Measurements from ENCODE around the gene CSRNP3. TPM values are rescaled to one million over a fixed set of nuclear protein-coding genes. Genes with fewer than 3 reads are reported as not detected.

Gene CSRNP3
- total RNA-seq, 1 experiment from 2014 or later: not detected

DNA sequence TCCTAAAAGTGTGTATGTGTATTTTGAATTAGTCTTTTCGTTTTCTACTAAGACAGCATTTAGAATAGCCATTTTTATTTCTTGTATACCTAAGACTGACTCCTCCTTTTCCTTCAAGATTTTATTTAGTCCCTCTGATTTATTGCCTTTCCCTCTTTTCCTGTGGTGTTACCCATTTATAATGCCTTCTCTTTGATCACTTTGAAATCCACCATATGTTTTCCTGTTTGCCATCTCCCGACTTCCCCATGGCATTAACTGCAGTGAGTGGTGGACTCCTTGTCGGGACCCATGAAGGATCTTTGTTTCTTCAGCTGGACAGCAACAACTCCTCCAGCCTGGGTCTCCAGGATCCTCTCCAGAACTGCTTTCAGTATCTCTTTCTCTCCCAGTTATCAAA, 160.7 kb downstream of the CSRNP3 start:
- H3K4me3 ChIP-seq: no peak overlapping the region
- H3K27me3 ChIP-seq: no peaks in the 10 kb centered on the region
- DNase-seq: no peak
- no peaks in the 10 kb centered on the region for H3K9me3 ChIP-seq
- H3K36me3 ChIP-seq: no peaks in the 10 kb centered on the region

DNA sequence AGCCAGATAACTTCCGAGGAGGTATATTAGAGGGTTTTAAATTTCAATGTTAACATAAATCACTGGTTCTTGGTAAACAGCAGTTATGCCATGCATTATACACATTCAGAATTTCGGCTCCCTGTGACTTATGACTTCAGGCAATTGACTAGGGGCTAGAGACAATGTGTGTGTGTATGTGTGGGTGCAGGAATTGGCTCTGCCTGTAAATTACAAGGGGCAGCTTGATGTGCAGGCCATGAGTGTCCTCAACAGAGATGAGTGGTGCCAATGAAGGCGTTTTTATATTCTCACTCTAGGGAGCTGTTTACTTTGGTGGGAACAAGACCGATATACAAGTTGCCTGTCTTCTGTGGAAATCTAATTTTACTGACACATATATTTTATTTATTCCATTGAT, 161.6 kb downstream of the CSRNP3 start:
- DNase-seq: no peak
- H3K36me3 ChIP-seq: no peaks in the 10 kb centered on the region
- no peaks in the 10 kb centered on the region for H3K27me3 ChIP-seq
- H3K9me3 ChIP-seq: no peaks in the 10 kb centered on the region
- H3K4me3 ChIP-seq: no peak overlapping the region

DNA sequence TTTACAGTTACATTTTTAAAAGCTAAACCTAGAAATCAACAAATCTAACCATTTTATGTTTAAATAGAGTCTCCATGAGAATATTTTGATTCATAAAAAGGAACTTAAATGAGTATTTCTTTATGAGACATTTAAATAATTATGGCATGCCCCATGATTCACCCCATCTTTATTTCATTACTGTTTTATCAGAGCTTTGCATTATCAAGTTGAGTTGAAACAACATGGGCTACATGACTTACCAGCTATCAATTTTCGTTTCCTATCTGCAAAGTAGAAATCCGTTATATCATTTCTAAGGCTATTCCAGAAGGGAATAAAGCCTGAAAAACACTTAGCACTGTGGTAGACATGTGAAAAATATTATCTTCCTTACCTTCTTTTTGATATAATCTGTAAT, 163.1 kb downstream of the CSRNP3 start:
- no peak for DNase-seq
- no peaks in the 10 kb centered on the region for H3K36me3 ChIP-seq
- H3K27me3 ChIP-seq: no peaks in the 10 kb centered on the region
- H3K9me3 ChIP-seq: no peaks in the 10 kb centered on the region
- no peak overlapping the region for H3K4me3 ChIP-seq

DNA sequence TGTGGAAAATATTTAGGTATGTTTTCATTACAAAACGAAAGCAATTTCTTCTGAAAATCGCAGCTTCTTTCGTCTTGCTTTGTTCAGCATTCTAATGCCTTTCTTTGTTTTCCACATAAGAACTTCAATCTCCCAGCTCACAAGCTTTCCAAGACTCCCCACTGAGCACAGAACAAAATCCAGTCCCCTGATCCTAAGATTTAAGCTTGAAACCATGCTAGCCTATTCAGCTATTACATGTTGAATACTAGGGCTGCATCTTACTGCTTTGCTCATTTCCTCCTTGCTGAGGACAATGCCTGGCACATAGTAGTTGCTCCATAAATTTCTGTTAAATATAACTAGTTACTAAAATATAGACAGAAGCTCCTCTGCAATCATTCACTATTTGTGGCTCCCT, 163.9 kb downstream of the CSRNP3 start:
- Histone ChIP-seq H3K9me3 (no peaks in the 10 kb centered on the region), H3K36me3 (no peaks in the 10 kb centered on the region), H3K27me3 (no peaks in the 10 kb centered on the region), H3K4me3 (no peak overlapping the region)
- DNase-seq: no peak

DNA sequence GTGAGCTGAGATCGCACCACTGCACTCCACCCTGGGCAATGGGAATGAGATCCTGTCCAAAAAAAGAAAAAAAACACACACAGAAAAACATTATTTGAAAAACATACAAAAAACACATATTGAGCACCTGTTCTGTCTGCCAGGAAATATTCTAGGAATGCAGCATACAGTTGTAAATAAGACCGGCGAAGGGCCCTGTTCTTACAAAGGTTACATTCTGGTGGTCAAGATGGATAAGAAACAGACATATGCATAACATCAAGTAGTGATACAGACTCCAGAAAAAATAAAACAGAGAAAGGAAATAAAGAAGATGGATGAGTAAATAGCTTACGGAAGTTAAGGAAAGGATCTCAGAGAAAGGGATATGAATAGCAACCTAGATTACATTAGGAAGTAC, 164.8 kb downstream of the CSRNP3 start:
- no peak for DNase-seq
- H3K36me3 ChIP-seq: no peaks in the 10 kb centered on the region
- no peaks in the 10 kb centered on the region for H3K9me3 ChIP-seq
- H3K4me3 ChIP-seq: no peak overlapping the region
- H3K27me3 ChIP-seq: no peaks in the 10 kb centered on the region

DNA sequence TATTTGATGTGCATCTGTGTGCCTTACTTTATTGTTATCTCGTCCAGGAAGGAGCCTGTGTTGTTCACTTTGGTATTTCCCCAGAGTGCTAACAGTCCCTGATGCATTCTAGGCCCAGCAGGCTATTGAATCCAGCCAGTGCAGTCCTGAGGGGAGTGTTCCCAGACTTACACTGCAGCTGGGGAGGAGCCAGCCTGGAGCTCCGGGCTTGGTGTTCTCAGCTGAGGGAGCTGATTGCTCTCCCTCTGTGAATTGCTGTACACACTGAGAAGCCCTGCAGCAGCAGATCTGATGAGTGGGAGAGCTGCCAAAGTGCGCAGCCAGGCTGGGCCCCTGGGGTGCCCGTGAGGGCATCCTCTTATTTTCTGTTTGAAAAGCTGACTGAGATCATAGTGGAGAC, 165.4 kb downstream of the CSRNP3 start:
- Histone ChIP-seq H3K36me3 (no peaks in the 10 kb centered on the region), H3K9me3 (no peaks in the 10 kb centered on the region), H3K27me3 (no peaks in the 10 kb centered on the region), H3K4me3 (no peak overlapping the region)
- DNase-seq: peak; percentile 9

DNA sequence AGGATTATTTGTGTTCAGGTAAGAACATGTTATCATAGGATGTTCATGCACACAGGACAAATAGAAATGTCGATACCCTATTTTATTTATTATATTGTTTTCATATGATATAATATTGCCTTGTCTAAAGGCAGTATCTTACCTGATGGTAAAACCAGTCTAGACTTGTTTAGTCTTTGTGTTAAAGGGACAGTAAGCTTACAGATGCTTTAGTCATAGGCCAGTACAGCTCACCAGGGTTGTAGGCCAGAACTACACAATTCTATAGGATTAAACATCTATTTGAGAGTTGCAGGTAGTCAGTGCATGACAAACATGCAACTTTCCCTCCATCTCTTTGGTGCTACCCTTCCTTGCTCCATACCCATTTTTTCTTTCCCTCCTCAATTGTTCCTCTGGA, 166.0 kb downstream of the CSRNP3 start:
- Histone ChIP-seq H3K27me3 (no peaks in the 10 kb centered on the region), H3K4me3 (no peak overlapping the region), H3K36me3 (no peaks in the 10 kb centered on the region), H3K9me3 (no peaks in the 10 kb centered on the region)
- DNase-seq: no peak

DNA sequence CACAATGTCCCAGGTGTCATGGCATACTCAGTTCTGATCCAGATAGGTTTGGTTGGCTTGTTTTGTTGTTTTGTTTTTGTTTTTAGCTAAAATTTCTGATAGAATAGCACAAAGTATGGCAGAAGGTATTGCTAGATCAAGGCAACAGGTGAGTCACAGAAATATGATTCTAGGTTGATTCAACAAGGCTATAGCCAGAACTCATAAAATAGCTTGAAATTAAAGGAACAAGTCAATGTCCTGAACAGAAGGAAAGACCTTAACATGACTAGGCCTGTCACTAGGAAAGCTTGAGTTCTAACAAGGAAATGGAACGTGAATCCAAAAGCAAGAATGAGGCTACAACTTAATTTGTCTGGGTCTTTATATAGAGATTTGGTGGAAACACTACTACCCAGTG, 167.5 kb downstream of the CSRNP3 start:
- Histone ChIP-seq H3K9me3 (no peaks in the 10 kb centered on the region), H3K36me3 (no peaks in the 10 kb centered on the region), H3K27me3 (no peaks in the 10 kb centered on the region), H3K4me3 (no peak overlapping the region)
- no peak for DNase-seq

DNA sequence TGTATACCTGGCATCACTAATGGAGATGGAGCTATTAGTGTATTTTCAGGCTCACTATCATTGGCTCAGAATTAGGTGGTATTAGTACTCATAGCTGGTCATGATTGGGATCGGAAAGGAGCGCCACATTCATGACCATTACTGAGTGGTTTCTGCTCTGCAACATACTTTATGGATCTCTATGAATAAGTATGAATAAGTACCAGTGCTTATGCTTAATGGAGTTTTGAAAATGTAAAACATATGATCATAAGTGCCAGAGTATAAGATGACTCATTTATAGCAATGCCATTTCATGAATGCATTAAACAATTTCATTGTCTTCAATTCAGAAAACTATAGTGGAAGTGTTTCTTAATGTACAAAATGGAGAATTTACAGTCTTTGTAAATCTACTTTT, 167.9 kb downstream of the CSRNP3 start:
- Histone ChIP-seq H3K27me3 (no peaks in the 10 kb centered on the region), H3K9me3 (no peaks in the 10 kb centered on the region), H3K4me3 (no peak overlapping the region), H3K36me3 (no peaks in the 10 kb centered on the region)
- DNase-seq: no peak

DNA sequence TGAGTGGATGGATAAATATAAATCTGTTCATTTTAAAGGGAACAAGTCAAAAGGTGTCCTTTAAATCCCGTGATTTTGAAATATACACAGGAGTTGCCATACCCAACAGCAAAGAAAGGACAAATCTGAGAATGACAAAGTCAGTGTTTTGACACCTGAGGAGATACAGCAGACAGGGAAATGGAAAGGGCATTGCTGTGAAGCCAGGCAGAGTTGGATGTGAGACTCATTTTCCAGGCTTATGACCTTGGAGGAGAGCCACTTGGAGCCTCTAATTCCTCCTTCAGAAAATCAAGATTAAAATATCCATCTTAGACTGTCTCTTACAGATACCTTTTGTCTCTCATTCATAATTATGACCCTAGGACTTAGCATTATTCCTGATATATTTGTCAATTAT, 170.0 kb downstream of the CSRNP3 start:
- Histone ChIP-seq H3K36me3 (no peaks in the 10 kb centered on the region), H3K9me3 (no peaks in the 10 kb centered on the region), H3K4me3 (no peak overlapping the region), H3K27me3 (no peaks in the 10 kb centered on the region)
- DNase-seq: no peak

DNA sequence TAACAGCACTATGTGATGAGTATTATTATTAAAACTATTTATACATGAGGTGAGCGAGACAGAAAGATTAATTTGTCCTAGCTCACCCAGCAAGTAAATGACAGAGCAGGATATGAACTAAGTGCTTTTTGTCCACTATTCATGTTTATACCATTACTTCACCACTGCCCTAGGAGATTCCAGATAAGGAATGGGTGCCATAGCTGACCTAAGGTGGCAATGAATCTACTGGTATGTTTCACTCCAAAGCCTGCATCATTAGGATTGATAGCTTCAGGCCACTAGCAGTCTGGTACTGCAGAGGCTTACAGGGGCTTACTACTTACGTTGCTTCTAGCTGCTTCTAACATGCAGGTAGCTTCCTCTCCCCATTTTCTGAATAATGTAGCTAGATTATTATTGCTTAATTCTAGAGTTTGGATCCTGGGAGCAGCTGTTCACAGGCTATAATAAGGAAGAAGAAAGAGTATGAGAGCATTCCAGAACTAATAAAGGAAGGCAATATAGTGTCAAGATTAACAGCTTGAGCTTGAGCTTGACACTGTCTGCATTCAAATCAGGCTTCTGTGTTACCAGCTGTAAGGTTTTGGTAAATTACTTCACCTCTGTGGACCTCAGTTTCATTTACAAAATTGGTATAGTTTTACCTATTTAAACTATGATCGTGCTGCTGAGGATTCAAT, 170.9 kb downstream of the CSRNP3 start:
- Histone ChIP-seq H3K36me3 (no peaks in the 10 kb centered on the region), H3K9me3 (no peaks in the 10 kb centered on the region), H3K27me3 (no peaks in the 10 kb centered on the region), H3K4me3 (no peak overlapping the region)
- DNase-seq: no peak

DNA sequence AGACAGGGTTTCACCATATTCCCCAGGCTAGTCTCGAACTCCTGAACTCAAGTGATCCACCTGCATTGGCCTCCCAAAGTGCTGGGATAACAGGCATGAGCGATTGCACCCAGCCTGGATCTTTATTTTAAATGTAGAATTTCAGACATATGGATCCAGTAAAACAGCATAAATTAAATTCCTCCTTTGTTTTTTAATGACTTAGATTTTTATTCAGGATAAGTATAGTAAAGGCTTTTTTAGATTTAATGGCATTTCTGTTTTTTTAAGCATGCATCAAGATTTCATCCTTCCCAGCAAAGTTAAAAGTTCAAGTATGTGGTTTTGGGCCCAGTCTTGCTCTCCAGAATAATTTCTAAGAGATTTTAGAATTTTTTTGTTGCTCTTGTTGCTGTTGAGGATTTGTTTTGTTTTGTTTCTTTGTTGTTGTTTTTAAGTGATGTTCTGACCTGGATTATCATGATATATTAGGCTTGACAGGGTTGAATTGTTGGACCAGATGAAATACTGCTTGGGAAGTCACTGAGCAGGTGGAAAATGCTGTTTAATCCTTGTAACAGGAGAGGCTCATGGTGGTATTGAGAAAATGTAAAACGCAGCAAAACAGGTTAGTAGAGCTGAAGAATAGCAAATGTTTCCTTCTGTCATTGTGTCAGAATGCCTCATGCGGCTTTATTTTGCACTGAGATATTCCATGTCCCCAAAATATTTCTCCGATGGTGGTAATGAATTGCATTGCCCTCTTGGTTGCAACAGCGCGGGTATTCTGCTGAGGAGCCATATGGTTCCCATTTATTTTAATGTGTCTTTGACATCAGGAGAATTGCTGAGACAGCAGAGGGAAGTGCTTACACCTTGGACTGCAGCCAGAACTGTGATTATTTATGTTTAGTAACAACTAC, 176.7 kb downstream of the CSRNP3 start:
- Histone ChIP-seq H3K27me3 (no peaks in the 10 kb centered on the region), H3K9me3 (no peaks in the 10 kb centered on the region), H3K4me3 (no peak overlapping the region), H3K36me3 (no peaks in the 10 kb centered on the region)
- no peak for DNase-seq

DNA sequence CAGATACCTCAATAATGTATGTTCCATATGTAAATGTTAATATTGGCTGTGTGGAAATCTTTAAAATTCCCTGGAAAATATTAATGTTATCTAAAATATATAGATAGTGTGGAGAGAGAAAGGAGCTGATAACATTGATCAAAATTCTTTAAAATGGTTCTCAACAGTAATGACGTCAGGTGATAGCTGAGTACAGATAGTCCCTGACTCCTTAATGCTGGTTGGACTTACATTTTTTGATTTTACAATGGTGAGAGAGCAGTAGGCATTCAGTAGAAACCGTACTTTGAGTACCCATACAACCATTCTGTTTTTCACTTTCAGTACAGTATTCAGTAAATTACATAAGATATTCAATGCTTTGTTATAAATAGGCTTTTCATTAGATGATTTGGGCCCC, 177.9 kb downstream of the CSRNP3 start:
- DNase-seq: no peak
- H3K9me3 ChIP-seq: no peaks in the 10 kb centered on the region
- H3K27me3 ChIP-seq: no peaks in the 10 kb centered on the region
- H3K36me3 ChIP-seq: no peaks in the 10 kb centered on the region
- H3K4me3 ChIP-seq: no peak overlapping the region

DNA sequence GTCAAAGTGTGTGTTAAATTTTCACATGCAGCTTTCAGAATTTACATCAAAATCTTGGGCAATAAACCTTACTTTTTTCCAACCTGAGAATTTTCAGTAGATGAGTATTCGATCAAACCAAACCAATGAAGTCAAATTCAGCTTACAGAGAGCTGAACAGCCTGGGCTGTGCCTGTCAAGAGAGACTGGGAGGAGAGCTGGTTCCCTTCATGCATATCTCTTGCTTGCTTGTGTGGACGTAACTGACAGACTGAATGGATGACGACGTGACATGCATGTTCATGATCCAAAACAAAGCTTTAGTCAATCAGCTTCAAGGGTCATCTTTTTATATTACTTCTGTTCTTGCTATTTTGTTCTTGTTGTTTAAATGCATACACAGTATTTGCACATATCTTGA, 179.3 kb downstream of the CSRNP3 start:
- Histone ChIP-seq H3K36me3 (no peaks in the 10 kb centered on the region), H3K27me3 (no peaks in the 10 kb centered on the region), H3K9me3 (no peaks in the 10 kb centered on the region), H3K4me3 (no peak overlapping the region)
- no peak for DNase-seq

DNA sequence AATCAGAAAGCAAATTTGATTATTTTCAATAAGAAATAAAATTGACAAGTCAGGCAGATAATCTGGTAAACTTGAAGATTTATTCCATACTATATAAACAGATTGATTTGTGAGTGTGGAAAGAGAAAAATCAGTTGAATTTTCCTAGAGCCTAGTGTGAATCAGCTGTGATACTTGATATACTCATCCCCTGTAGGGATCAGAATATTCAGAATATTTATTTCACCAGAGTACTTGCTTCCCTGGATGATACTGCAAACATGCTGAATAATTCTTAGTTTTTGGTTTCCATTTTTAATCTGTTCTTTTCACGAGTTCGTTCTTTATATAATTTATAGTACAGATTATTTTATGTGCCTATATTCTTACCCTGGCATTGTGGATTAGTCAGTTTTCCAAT, 181.7 kb downstream of the CSRNP3 start:
- no peaks in the 10 kb centered on the region for H3K36me3 ChIP-seq
- no peaks in the 10 kb centered on the region for H3K9me3 ChIP-seq
- no peaks in the 10 kb centered on the region for H3K27me3 ChIP-seq
- DNase-seq: no peak
- H3K4me3 ChIP-seq: no peak overlapping the region

DNA sequence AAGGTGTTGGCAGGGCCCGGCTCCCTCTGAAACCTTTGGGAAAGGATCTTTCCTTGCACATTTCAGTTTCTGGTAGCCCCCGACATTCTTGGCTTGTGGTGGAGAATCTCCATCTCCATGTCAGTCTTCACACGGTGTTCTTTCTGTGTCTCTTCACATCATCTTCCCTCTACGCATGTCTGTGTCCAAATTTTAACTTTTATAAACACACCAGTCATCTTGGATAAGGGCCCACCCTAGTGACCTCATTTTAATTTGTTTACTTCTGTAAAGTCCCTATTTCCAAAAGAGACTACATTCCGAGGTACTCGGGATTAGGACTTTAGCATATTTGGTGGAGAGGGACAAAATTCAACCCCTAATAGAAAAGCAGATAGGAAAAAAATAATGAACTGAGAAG, 186.2 kb downstream of the CSRNP3 start:
- Histone ChIP-seq H3K9me3 (no peaks in the 10 kb centered on the region), H3K4me3 (no peak overlapping the region), H3K27me3 (no peaks in the 10 kb centered on the region), H3K36me3 (no peaks in the 10 kb centered on the region)
- DNase-seq: no peak

DNA sequence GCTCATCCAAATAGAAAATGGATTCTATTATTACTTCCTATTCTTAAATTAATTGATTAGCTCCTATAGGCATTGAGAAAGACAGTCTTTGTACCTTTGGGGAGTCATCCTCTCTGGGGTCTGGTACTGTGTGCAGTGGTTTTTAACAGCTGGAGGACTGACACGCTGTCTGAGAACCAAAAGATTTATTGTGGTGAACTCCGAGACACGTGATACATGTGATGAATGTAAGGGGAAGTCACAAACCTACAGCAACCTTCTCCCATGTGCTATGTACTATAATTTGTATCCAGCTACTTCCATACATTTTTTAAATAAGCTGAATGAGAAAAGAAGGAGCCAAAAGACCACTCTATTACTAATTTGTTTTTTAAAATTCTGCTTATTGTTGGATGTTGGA, 190.9 kb downstream of the CSRNP3 start:
- Histone ChIP-seq H3K27me3 (no peaks in the 10 kb centered on the region), H3K36me3 (no peaks in the 10 kb centered on the region), H3K9me3 (no peaks in the 10 kb centered on the region), H3K4me3 (no peak overlapping the region)
- no peak for DNase-seq

DNA sequence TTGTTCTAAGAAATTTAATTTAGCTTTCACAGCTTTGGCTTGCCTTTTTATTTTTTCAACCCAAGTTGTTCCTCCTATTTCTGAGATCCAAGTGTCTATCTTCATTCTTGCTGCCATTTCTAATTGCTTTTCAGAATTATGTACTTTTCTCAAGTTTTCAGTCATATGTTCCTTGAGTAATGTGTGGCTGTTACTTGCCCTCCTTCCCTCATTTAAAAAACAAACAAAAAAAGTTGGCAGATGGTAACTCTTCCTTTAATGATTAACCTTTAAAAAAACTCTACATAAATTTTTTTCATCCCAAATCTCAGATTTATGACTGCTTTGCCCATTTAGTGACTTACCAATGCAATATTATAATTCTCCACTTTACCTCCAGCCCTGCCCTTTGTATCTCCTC, 193.2 kb downstream of the CSRNP3 start:
- H3K9me3 ChIP-seq: no peaks in the 10 kb centered on the region
- no peak for DNase-seq
- H3K27me3 ChIP-seq: no peaks in the 10 kb centered on the region
- no peaks in the 10 kb centered on the region for H3K36me3 ChIP-seq
- H3K4me3 ChIP-seq: no peak overlapping the region

All from MG63 (cell line).